Heart left ventricle (tissue), 16 donors: ENCODE measurements around the gene NELL1. TPM values are rescaled to one million over a fixed set of nuclear protein-coding genes. Genes with fewer than 3 reads are reported as not detected.

Source experiments
- ATAC-seq, 4 donors: fragments of 200-7000 bp; cut with Tn5 transposase; one replicate each; pipeline ENCODE4 v1.9.1; 2020 to 2022; ENCODE audit warnings: moderate library complexity in 4 of 4, mild to moderate bottlenecking in 3 of 4, moderate number of reproducible peaks in 1 of 4
- DNase-seq, 5 donors: peaks; one replicate each; pipeline ENCODE4 v3.0.0-alpha.2; 2020
- H3K27ac ChIP-seq, 12 donors: fragments of 200-600 bp; sonication (generic) in 4 of 12; one replicate each; pipeline versions ENCODE4 v1.5.0 to v1.8.0; 2016 to 2022; ENCODE audit warnings: mild to moderate bottlenecking in 2 of 12
- H3K27me3 ChIP-seq, 9 donors: fragments of 200-600 bp; sonication (generic) in 2 of 9; one replicate each; pipeline versions ENCODE4 v1.5.1 to v1.8.0; 2016 to 2022; ENCODE audit warnings: mild to moderate bottlenecking in 3 of 9
- H3K36me3 ChIP-seq, 9 donors: fragments of 200-600 bp; sonication (generic) in 2 of 9; one replicate each; pipeline versions ENCODE4 v1.5.0 to v1.8.0; 2018 to 2022; ENCODE audit warnings: mild to moderate bottlenecking in 2 of 9
- H3K4me1 ChIP-seq, 12 donors: fragments of 200-600 bp; sonication (generic) in 4 of 12; one replicate each; pipeline versions ENCODE4 v1.5.0 to v1.8.0; 2016 to 2022; ENCODE audit warnings: mild to moderate bottlenecking in 3 of 12
- H3K4me3 ChIP-seq, 12 donors: fragments of 200-600 bp; sonication (generic) in 4 of 12; one replicate each; pipeline versions ENCODE4 v1.5.0 to v1.8.0; 2017 to 2022; ENCODE audit warnings: mild to moderate bottlenecking in 9 of 12, moderate library complexity in 4 of 12
- H3K9me3 ChIP-seq, 12 donors: fragments of 200-600 bp; sonication (generic) in 4 of 12; one replicate each; pipeline versions ENCODE4 v1.5.0 to v1.8.0; 2016 to 2022; ENCODE audit warnings: mild to moderate bottlenecking in 1 of 12
- CTCF ChIP-seq, 12 donors: fragments of 200-600 bp; sonication (generic) in 4 of 12; IDR thresholded peaks; one replicate each; pipeline versions ENCODE4 v1.5.0 to v1.8.0; 2018 to 2022; ENCODE audit warnings: antibody characterized with exemption in 12 of 12, mild to moderate bottlenecking in 5 of 12
- POLR2A ChIP-seq, 2 donors: fragments of 450-650 bp; IDR thresholded peaks; one replicate each; pipeline ENCODE4 v1.6.1; 2017; ENCODE audit warnings: antibody characterized with exemption in 2 of 2, mild to moderate bottlenecking in 2 of 2, moderate library complexity in 2 of 2
- WGBS, 4 donors: extraction: QIAGEN DNeasy Blood & Tissue Kit in 2 of 4; methylation state at CpG; one replicate each; pipeline versions ENCODE4 v1.1.5 to v1.1.7; 2013 to 2018; 5-methylcytosine and 5-hydroxymethylcytosine counted together
- intact Hi-C, 10 donors: fragments of 100-400 bp; cut with DNase I; formaldehyde crosslinking; loops; one replicate each; pipeline versions ENCODE4 v1.11.1 to v1.14.2; 2022
- polyA plus RNA-seq, 2 donors: library from polyadenylated mRNA; stranded (reverse); fragments of 200-250 nt; gene quantifications; one replicate each; pipeline ENCODE4 v1.2.3, GENCODE V29; 2013
- total RNA-seq, 9 donors: library from RNA; depleted of rRNA in 2 of 9; stranded (reverse); fragments of >200 nt in 2 of 9; fragmentation: NEBNext Ultra II Directional in 3 of 9; extraction: Animal tissue kit (Norgen Biotek cat#: 25700) in 3 of 9; gene quantifications; one replicate each; pipeline versions ENCODE4 v1.1.0 to v1.2.4, GENCODE V29; 2016 to 2023
- donor health status: ischemic (EF 13 %, LVEDD 7.1; RV severe dilation, severe dysfunction).
- donor health status: healthy with polysubstance abuse.
- donor health status: DM: no; HTN: yes; CAD: no.
- donor health status: DM: no; HTN: no; CAD: no.
- donor health status: ischemic (EF 25% LVEDD 6.9; RV normal size, moderate dysfunction).
- donor health status: ischemic (EF 25% LVEDD 5.7; RV mildly dilated, moderate dysfunction).
- donor health status: healthy.
- donor health status: DM: yes; HTN: yes; CAD: no.
- donor health status: ischemic (EF 35%, LVEDD 5.7; RV mildly dilated, moderate dysfunction).
- donor health status: nonischemic (EF 11% LVEDD 7.7; RV severe dilation, severe dysfunction).
- donor health status: DM: yes; HTN: yes; CAD: no.
- donor health status: PGD.
- donor health status: ischemic (EF 29% LVEDD 5.4; RV normal size, mild dysfunction).
- donor health status: nonischemic (EF 23%, LVEDD 6.1; RV moderate dilation, normal function).

NELL1 gene
- total and polyA plus RNA-seq, 11 donors: 1.6 TPM; not detected in 10

DNA sequence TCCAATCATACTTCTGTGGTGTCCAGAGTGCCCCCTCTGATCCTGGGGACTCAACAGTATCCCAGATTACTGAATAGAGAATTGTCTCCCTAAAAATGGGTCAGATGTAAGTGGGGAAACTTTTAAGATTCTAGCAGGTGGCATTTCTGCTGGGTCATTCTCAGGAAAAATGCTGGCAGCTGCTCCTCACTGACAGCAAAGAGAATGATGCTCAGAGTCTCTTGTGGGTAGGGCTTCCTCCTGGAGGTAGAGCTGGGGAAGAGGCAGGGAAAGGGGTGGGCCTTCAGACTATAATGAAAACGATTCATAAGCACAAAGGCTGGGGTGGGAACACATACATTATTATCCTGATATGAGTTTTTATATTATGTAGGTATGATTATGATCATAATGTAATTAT is 647.2 kb downstream of the NELL1 start:
- Histone ChIP-seq H3K4me1 (no peaks in the 10 kb centered on the region), H3K36me3 (no peaks in the 10 kb centered on the region), H3K27ac (no peak overlapping the region), H3K9me3 (no peaks in the 10 kb centered on the region), H3K27me3 (no peaks in the 10 kb centered on the region), H3K4me3 (no peak overlapping the region)
- TF ChIP-seq CTCF (IDR thresholded peaks at IDR 0.05) (no peak), POLR2A (IDR thresholded peaks at IDR 0.05) (no peak)
- DNase-seq (no peak), ATAC-seq (no peak)
- 10 to 30% (median 20%) methylated on average over 1 of the region's 1 CpG for WGBS, 4 donors
- intact Hi-C loops: no loop called here

GRCh38 chr11:21321072-21321471 is 651.7 kb downstream of the NELL1 start:
- TF ChIP-seq POLR2A (IDR thresholded peaks at IDR 0.05): no peak
- TF ChIP-seq CTCF (IDR thresholded peaks at IDR 0.05): no peak
- DNase-seq (no peak), ATAC-seq (no peak)
- peaks cover 0 to 2% (median 0%) of the 10 kb centered on the region in 12 donors for H3K9me3 ChIP-seq
- WGBS, 4 donors: 21 to 62% (median 24%) methylated on average over 2 of the region's 2 CpGs
- intact Hi-C loops: no loop called here
- H3K27ac ChIP-seq: no peak overlapping the region
- no peak overlapping the region for H3K4me3 ChIP-seq
- no peaks in the 10 kb centered on the region for H3K27me3 ChIP-seq
- no peaks in the 10 kb centered on the region for H3K36me3 ChIP-seq
- H3K4me1 ChIP-seq: no peaks in the 10 kb centered on the region

GRCh38 chr11:21321530-21321929 is 652.1 kb downstream of the NELL1 start:
- TF ChIP-seq POLR2A (IDR thresholded peaks at IDR 0.05): no peak
- TF ChIP-seq CTCF (IDR thresholded peaks at IDR 0.05): no peak
- no peak for ATAC-seq
- H3K4me1 ChIP-seq: no peaks in the 10 kb centered on the region
- intact Hi-C loops: no loop called here
- no peak overlapping the region for H3K4me3 ChIP-seq
- 2 to 11% (median 5%) methylated on average over 1 of the region's 1 CpG for WGBS, 4 donors
- DNase-seq: no peak
- no peaks in the 10 kb centered on the region for H3K27me3 ChIP-seq
- H3K36me3 ChIP-seq: no peaks in the 10 kb centered on the region
- no peak overlapping the region for H3K27ac ChIP-seq
- H3K9me3 ChIP-seq: peaks cover 0 to 5% (median 0%) of the 10 kb centered on the region in 12 donors

DNA sequence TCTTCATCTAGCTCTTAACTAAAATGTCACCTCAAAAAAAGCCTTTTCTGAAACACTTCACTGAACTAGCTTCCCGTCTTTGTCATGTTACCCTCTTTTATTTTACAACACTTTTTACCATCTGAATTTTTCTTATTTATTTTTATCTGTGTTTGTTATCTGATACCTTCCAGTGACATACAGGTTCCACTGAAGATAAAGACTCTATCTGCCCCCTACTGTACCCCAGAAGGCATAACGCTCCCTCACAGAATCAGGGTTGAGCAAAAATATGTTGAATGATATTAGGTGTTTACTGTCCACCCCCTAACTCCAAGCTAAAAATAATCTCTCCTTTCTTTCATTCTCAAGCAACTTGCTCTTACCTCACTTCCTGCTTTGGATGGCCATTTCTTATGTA is 654.2 kb downstream of the NELL1 start:
- TF ChIP-seq POLR2A (IDR thresholded peaks at IDR 0.05) (no peak), CTCF (IDR thresholded peaks at IDR 0.05) (no peak)
- H3K36me3 ChIP-seq: no peaks in the 10 kb centered on the region
- ATAC-seq (no peak), DNase-seq (no peak)
- WGBS, 4 donors: 84 to 89% (median 87%) methylated on average over 2 of the region's 2 CpGs
- H3K4me1 ChIP-seq: no peaks in the 10 kb centered on the region
- intact Hi-C loops: no loop called here
- H3K27ac ChIP-seq: no peak overlapping the region
- peaks cover 0 to 5% (median 0%) of the 10 kb centered on the region in 12 donors for H3K9me3 ChIP-seq
- H3K27me3 ChIP-seq: no peaks in the 10 kb centered on the region
- no peak overlapping the region for H3K4me3 ChIP-seq
